SK-N-SH (cell line): Measurements from ENCODE around the gene GRIK5. TPM values are rescaled to one million over a fixed set of nuclear protein-coding genes. Genes with fewer than 3 reads are reported as not detected.

Experiments used
- CTCF ChIA-PET: fragments of 300-600, 350-600 bp; formaldehyde crosslinking; extraction: SDS; loops from one replicate; lab custom pipeline; 2021; lab: Yijun Ruan, JAX
- POLR2A ChIA-PET: fragments of 350-600 bp; sonication (Branson Sonifier 250); formaldehyde crosslinking; extraction: SDS; loops from one replicate; lab custom pipeline; 2020; ENCODE audit warnings: antibody characterized with exemption, inconsistent platforms; lab: Yijun Ruan, JAX
- DNase-seq: peaks from one replicate; pipeline ENCODE4 v3.0.0; 2012
- H2AFZ ChIP-seq: fragments of 200-600 bp; sonication (generic); 2 replicates; pipeline ENCODE4 v1.8.1; 2016; ENCODE audit warnings: antibody characterized with exemption, mild to moderate bottlenecking, low read depth
- H3F3A ChIP-seq: fragments of 200-600 bp; sonication (generic); replicated peaks from 2 replicates; pipeline ENCODE3; 2016; ENCODE audit warnings: antibody characterized with exemption, mild to moderate bottlenecking; ENCODE audit not compliant: insufficient read depth
- H3K27ac ChIP-seq, 2 experiments: fragments of 200-500 bp in 1 of 2; fragments of 200-600 bp in 1 of 2; sonication (Bioruptor generic) in 1 of 2; sonication (generic), shearing (Covaris generic) in 1 of 2; 2 replicates each; pipeline versions ENCODE4 v1.5.1 to v1.6.1; 2014 to 2016; ENCODE audit warnings: low read depth in 2 of 2, inconsistent platforms in 1 of 2, low read length in 1 of 2, mild to moderate bottlenecking in 1 of 2, mixed read lengths in 1 of 2
- H3K27me3 ChIP-seq: fragments of 200-600 bp; sonication (generic), shearing (Covaris generic); 2 replicates; pipeline ENCODE4 v1.6.1; 2016; ENCODE audit warnings: mixed run types; ENCODE audit not compliant: insufficient read depth
- H3K36me3 ChIP-seq, 2 experiments: fragments of 200-500 bp in 1 of 2; fragments of 200-600 bp in 1 of 2; sonication (Bioruptor generic) in 1 of 2; sonication (generic) in 1 of 2; replicated peaks in 1 of 2; 2 replicates each; pipeline versions ENCODE3 to v1.5.1; 2014 to 2016; ENCODE audit warnings: low read length in 1 of 2, mild to moderate bottlenecking in 1 of 2; ENCODE audit not compliant: insufficient read depth in 2 of 2, control insufficient read depth in 1 of 2
- H3K4me1 ChIP-seq, 2 experiments: fragments of 200-500 bp in 1 of 2; fragments of 200-600 bp in 1 of 2; sonication (Bioruptor generic) in 1 of 2; sonication (generic), shearing (Covaris generic) in 1 of 2; 2 replicates each; pipeline versions ENCODE4 v1.5.1 to v1.6.1; 2014 to 2016; ENCODE audit warnings: low read depth in 1 of 2, low read length in 1 of 2, mixed run types in 1 of 2; ENCODE audit not compliant: insufficient read depth in 2 of 2, control insufficient read depth in 1 of 2
- H3K4me2 ChIP-seq: fragments of 200-600 bp; sonication (generic), shearing (Covaris generic); 2 replicates; pipeline ENCODE4 v1.6.1; 2017; ENCODE audit warnings: mixed run types
- H3K4me3 ChIP-seq, 2 experiments: fragments of 200-500 bp in 1 of 2; fragments of 200-600 bp in 1 of 2; sonication (Bioruptor generic) in 1 of 2; sonication (generic), shearing (Covaris generic) in 1 of 2; 2 replicates each; pipeline versions ENCODE4 v1.5.1 to v1.8.1; 2014 to 2016; ENCODE audit warnings: low read depth in 2 of 2, inconsistent platforms in 1 of 2, low read length in 1 of 2, mild to moderate bottlenecking in 1 of 2, mixed read lengths in 1 of 2, moderate library complexity in 1 of 2
- H3K79me2 ChIP-seq: fragments of 200-600 bp; sonication (generic); 2 replicates; pipeline ENCODE4 v1.8.1; 2017; ENCODE audit warnings: mild to moderate bottlenecking; ENCODE audit not compliant: insufficient read depth
- H3K9ac ChIP-seq: fragments of 200-600 bp; sonication (generic); 2 replicates; pipeline ENCODE4 v1.6.1; 2017; ENCODE audit warnings: mixed run types
- H3K9me2 ChIP-seq: fragments of 200-600 bp; sonication (generic); 2 replicates; pipeline ENCODE4 v1.6.1; 2017; ENCODE audit warnings: mixed run types
- H3K9me3 ChIP-seq: fragments of 200-600 bp; sonication (generic); 2 replicates; pipeline ENCODE4 v1.6.1; 2017; ENCODE audit warnings: mixed run types, mild to moderate bottlenecking, moderate library complexity
- H4K20me1 ChIP-seq: fragments of 200-600 bp; sonication (generic); 2 replicates; pipeline ENCODE4 v1.6.1; 2017; ENCODE audit warnings: mild to moderate bottlenecking, mixed run types; ENCODE audit not compliant: insufficient read depth
- CHD2 ChIP-seq: fragments of 150-350 bp; IDR thresholded peaks from 2 replicates; pipeline ENCODE4 v1.6.1; 2018; ENCODE audit warnings: low read length; ENCODE audit not compliant: partially characterized antibody
- CTCF ChIP-seq: fragments of 200-600 bp; sonication (generic); IDR thresholded peaks from 2 replicates; pipeline ENCODE4 v1.6.1; 2017; ENCODE audit warnings: antibody characterized with exemption, mild to moderate bottlenecking, moderate library complexity
- FOXJ3 ChIP-seq: sonication (generic); formaldehyde crosslinking; IDR thresholded peaks from 2 replicates; pipeline ENCODE4 v1.5.1; 2020; ENCODE audit warnings: mild to moderate bottlenecking, missing genetic modification reagents
- FOXM1 ChIP-seq: IDR thresholded peaks from 2 replicates; pipeline ENCODE4 v1.4.0; 2012; ENCODE audit warnings: low read depth, mild to moderate bottlenecking
- IRF3 ChIP-seq: fragments of 150-350 bp; IDR thresholded peaks from 2 replicates; pipeline ENCODE4 v1.6.1; 2016; ENCODE audit warnings: mild to moderate bottlenecking, low read depth, low read length
- MAX ChIP-seq: IDR thresholded peaks from 2 replicates; pipeline ENCODE4 v1.4.0; 2012; ENCODE audit warnings: low read depth
- MEF2A ChIP-seq: IDR thresholded peaks from 2 replicates; pipeline ENCODE4 v1.4.0; 2012; ENCODE audit warnings: low read depth, borderline replicate concordance
- MXI1 ChIP-seq: IDR thresholded peaks from 2 replicates; pipeline ENCODE4 v1.6.1; 2012; ENCODE audit warnings: mild to moderate bottlenecking, low read depth, low read length, improper control_type of control experiment
- NFIC ChIP-seq: IDR thresholded peaks from 2 replicates; pipeline ENCODE4 v1.4.0; 2012; ENCODE audit warnings: borderline replicate concordance
- NRF1 ChIP-seq: IDR thresholded peaks from 2 replicates; pipeline ENCODE4 v1.6.1; 2012; ENCODE audit warnings: low read depth, mild to moderate bottlenecking, low read length
- PBX3 ChIP-seq: IDR thresholded peaks from 2 replicates; pipeline ENCODE4; 2012
- RAD21 ChIP-seq: IDR thresholded peaks from 2 replicates; pipeline ENCODE4 v1.6.1; 2012; ENCODE audit warnings: mild to moderate bottlenecking, low read length
- RCOR1 ChIP-seq: fragments of 150-350 bp; IDR thresholded peaks from 2 replicates; pipeline ENCODE4 v1.6.1; 2017; ENCODE audit warnings: antibody characterized with exemption, low read length
- RXRA ChIP-seq: IDR thresholded peaks from 2 replicates; pipeline ENCODE4 v1.4.0; 2012; ENCODE audit warnings: low read depth, mild to moderate bottlenecking, borderline replicate concordance
- SMC3 ChIP-seq: IDR thresholded peaks from 2 replicates; pipeline ENCODE4 v1.6.1; 2012; ENCODE audit warnings: low read depth, low read length, improper control_type of control experiment
- TCF12 ChIP-seq: IDR thresholded peaks from 2 replicates; pipeline ENCODE4 v1.4.0; 2012
- TEAD4 ChIP-seq: IDR thresholded peaks from 2 replicates; pipeline ENCODE4 v1.4.0; 2012; ENCODE audit warnings: mild to moderate bottlenecking, borderline replicate concordance; ENCODE audit not compliant: insufficient read depth
- USF1 ChIP-seq: IDR thresholded peaks from 2 replicates; pipeline ENCODE4 v1.4.0; 2012; ENCODE audit warnings: low read depth, borderline replicate concordance
- USF2 ChIP-seq: fragments of 150-350 bp; IDR thresholded peaks from 2 replicates; pipeline ENCODE4 v1.6.1; 2017; ENCODE audit warnings: antibody characterized with exemption, low read length, low read depth, borderline replicate concordance
- YY1 ChIP-seq: IDR thresholded peaks from 2 replicates; pipeline ENCODE4 v1.4.0; 2012; ENCODE audit warnings: low read depth, mild to moderate bottlenecking
- WGBS: methylation state at CpG from one replicate; pipeline ENCODE4 v1.1.6; 2017; ENCODE audit warnings: low lambda C conversion rate; 5-methylcytosine and 5-hydroxymethylcytosine counted together
- polyA plus RNA-seq, 3 experiments: library from polyadenylated mRNA; depleted of rRNA; stranded (reverse); fragments of >200 nt; gene quantifications; 2 replicates each; pipeline ENCODE4 v1.2.3, GENCODE V29; 2012

Gene GRIK5
- polyA plus RNA-seq, 1 of the 3 experiments (the other 2 are of a cell fraction), result 2.4 TPM

GRCh38 chr19:42005504-42005903 is 64.5 kb downstream of the GRIK5 start:
- Histone ChIP-seq H3K9me2 (no peaks in the 10 kb centered on the region), H4K20me1 (no peaks in the 10 kb centered on the region), H3K27ac (no peak overlapping the region), H3K9ac (no peak overlapping the region), H2AFZ (no peak overlapping the region), H3F3A (no peaks in the 10 kb centered on the region), H3K4me2 (no peak overlapping the region), H3K36me3 (no peaks in the 10 kb centered on the region), H3K9me3 (no peaks in the 10 kb centered on the region), H3K27me3 (peaks cover 16% of the 10 kb centered on the region), H3K4me1 (no peaks in the 10 kb centered on the region; a peak in 1 of 4 replicates), H3K79me2 (no peaks in the 10 kb centered on the region), H3K4me3 (no peak overlapping the region)
- TF ChIP-seq NFIC (no peak), CHD2 (no peak), RCOR1 (no peak), NRF1 (no peak), RAD21 (no peak)
- no peak for DNase-seq
- ChIA-PET CTCF (no interaction called here), POLR2A (interaction anchor here (1.0 kb wide), 1 partner anchor 10 kb away, joined by 3 read pairs; no protein-coding TSS in a partner anchor)
- 77% methylated on average over 16 of the region's 22 CpGs for WGBS

GRCh38 chr19:42003506-42004294 is 66.3 kb downstream of the GRIK5 start:
- POLR2A ChIA-PET, result no interaction called here
- 60% methylated on average over 16 of the region's 21 CpGs for whole genome bisulfite sequencing
- H3K4me2 ChIP-seq, result no peak overlapping the region
- TF ChIP-seq RXRA, result no peak
- no peak for TF ChIP-seq TCF12
- TF ChIP-seq FOXM1, result no peak
- TF ChIP-seq IRF3, result no peak
- no peak for TF ChIP-seq FOXJ3 (CRISPR knock-in tag)
- TF ChIP-seq PBX3, result no peak
- TF ChIP-seq MAX, result no peak
- no peak for TF ChIP-seq MXI1
- TF ChIP-seq RAD21, result no peak
- TF ChIP-seq USF1, result no peak
- no peak for TF ChIP-seq YY1
- no peak for TF ChIP-seq USF2
- TF ChIP-seq SMC3, result no peak
- TF ChIP-seq NFIC, result no peak
- TF ChIP-seq CTCF, result no peak
- no peak for TF ChIP-seq TEAD4
- no peak for TF ChIP-seq MEF2A
- TF ChIP-seq, all 33 proteins: peak for 0
- CTCF ChIA-PET, result interaction anchor here (1.1 kb wide), 1 partner anchor 31 kb away, joined by 4 read pairs; no protein-coding TSS in a partner anchor
- no peaks in the 10 kb centered on the region for H3K79me2 ChIP-seq
- H4K20me1 ChIP-seq, result no peaks in the 10 kb centered on the region
- no peak overlapping the region for H3K9ac ChIP-seq
- no peak overlapping the region for H3K4me3 ChIP-seq
- peaks cover 0 to 11% of the 10 kb centered on the region in 2 experiments; a peak in 1 of 4 replicates for H3K4me1 ChIP-seq
- no peaks in the 10 kb centered on the region for H3F3A ChIP-seq
- no peaks in the 10 kb centered on the region for H3K9me3 ChIP-seq
- H3K9me2 ChIP-seq, result no peaks in the 10 kb centered on the region
- peaks cover 31% of the 10 kb centered on the region for H3K27me3 ChIP-seq
- no peak overlapping the region for H3K27ac ChIP-seq
- no peak overlapping the region for H2AFZ ChIP-seq
- H3K36me3 ChIP-seq, result no peaks in the 10 kb centered on the region
- peak; percentile 14 for DNase-seq
